ENCODE data around the gene KIN.

The KIN gene

GRCh38 chr10:7833210-7833609, 45.4 kb upstream of the KIN start:
- Histone ChIP-seq H3K4me1 (ENCODE audit: insufficient read depth, low read length) (no peaks in the 10 kb centered on the region), H3K27ac (ENCODE audit: low read length) (no peak overlapping the region), H3K9me3 (ENCODE audit: insufficient read depth, low read length, severe bottlenecking) (no peaks in the 10 kb centered on the region), H3K9ac (ENCODE audit: low read depth, low read length) (no peak overlapping the region), H3K4me3 (ENCODE audit: low read depth in 1 of 2, low read length in 2 of 2) (no peak overlapping the region), H3K4me2 (ENCODE audit: insufficient read depth, low read length) (no peak overlapping the region), H4K20me1 (ENCODE audit: insufficient read depth, low read length) (no peaks in the 10 kb centered on the region), H3K27me3 (ENCODE audit: insufficient read depth, low read length, poor library complexity) (no peaks in the 10 kb centered on the region), H3K36me3 (ENCODE audit: insufficient read depth, low read length) (peaks cover 13% of the 10 kb centered on the region; the same call in 1 of the 2 replicates), H2AFZ (ENCODE audit: low read depth, low read length) (no peak overlapping the region), H3K79me2 (ENCODE audit: insufficient read depth, low read length) (peaks cover 59% of the 10 kb centered on the region)
- DNase-seq (no peak), ATAC-seq (ENCODE audit: insufficient read depth, low read depth) (no peak)
- TF ChIP-seq EZH2 (IDR thresholded peaks at IDR 0.05; ENCODE audit: borderline replicate concordance, low read depth, low read length, severe bottlenecking), result no peak
- TF ChIP-seq CTCF (IDR thresholded peaks at IDR 0.05; ENCODE audit: borderline replicate concordance, extremely low read depth, low read length, poor library complexity, severe bottlenecking), result no peak

- no peak overlapping the region for H3K27ac ChIP-seq (ENCODE audit: low read length)
- no peak overlapping the region for H3K9ac ChIP-seq (ENCODE audit: low read depth, low read length)
- H3K79me2 ChIP-seq (ENCODE audit: insufficient read depth, low read length), result peaks cover 62% of the 10 kb centered on the region
- no peaks in the 10 kb centered on the region for H3K27me3 ChIP-seq (ENCODE audit: insufficient read depth, low read length, poor library complexity)
- DNase-seq (no peak), ATAC-seq (ENCODE audit: insufficient read depth, low read depth) (no peak)
- H3K9me3 ChIP-seq (ENCODE audit: insufficient read depth, low read length, severe bottlenecking), result no peaks in the 10 kb centered on the region
- TF ChIP-seq EZH2 (IDR thresholded peaks at IDR 0.05; ENCODE audit: borderline replicate concordance, low read depth, low read length, severe bottlenecking) (no peak), CTCF (IDR thresholded peaks at IDR 0.05; ENCODE audit: borderline replicate concordance, extremely low read depth, low read length, poor library complexity, severe bottlenecking) (no peak)
- no peak overlapping the region for H3K4me2 ChIP-seq (ENCODE audit: insufficient read depth, low read length)
- no peaks in the 10 kb centered on the region for H4K20me1 ChIP-seq (ENCODE audit: insufficient read depth, low read length)
- H2AFZ ChIP-seq (ENCODE audit: low read depth, low read length), result no peak overlapping the region
- no peaks in the 10 kb centered on the region for H3K4me1 ChIP-seq (ENCODE audit: insufficient read depth, low read length)
- H3K4me3 ChIP-seq (ENCODE audit: low read depth in 1 of 2, low read length in 2 of 2), result no peak overlapping the region
- H3K36me3 ChIP-seq (ENCODE audit: insufficient read depth, low read length), result peaks cover 19% of the 10 kb centered on the region; the same call in 1 of the 2 replicates
Measured at GRCh38 chr10:7832060-7832459, 44.3 kb upstream of the KIN start.

GRCh38 chr10:7829289-7829834, 41.6 kb upstream of the KIN start:
- H3K27ac ChIP-seq (ENCODE audit: low read length), result no peak overlapping the region
- H3K4me3 ChIP-seq (ENCODE audit: low read depth in 1 of 2, low read length in 2 of 2), result no peak overlapping the region
- H3K9ac ChIP-seq (ENCODE audit: low read depth, low read length), result no peak overlapping the region
- H4K20me1 ChIP-seq (ENCODE audit: insufficient read depth, low read length), result no peaks in the 10 kb centered on the region; the same call in 1 of the 2 replicates
- H3K4me2 ChIP-seq (ENCODE audit: insufficient read depth, low read length), result no peak overlapping the region
- H2AFZ ChIP-seq (ENCODE audit: low read depth, low read length), result no peak overlapping the region
- DNase-seq (no peak), ATAC-seq (ENCODE audit: insufficient read depth, low read depth) (no peak)
- H3K27me3 ChIP-seq (ENCODE audit: insufficient read depth, low read length, poor library complexity), result no peaks in the 10 kb centered on the region
- H3K36me3 ChIP-seq (ENCODE audit: insufficient read depth, low read length), result peaks cover 33% of the 10 kb centered on the region; the same call in 1 of the 2 replicates
- no peaks in the 10 kb centered on the region for H3K4me1 ChIP-seq (ENCODE audit: insufficient read depth, low read length)
- no peak for TF ChIP-seq CTCF (IDR thresholded peaks at IDR 0.05; ENCODE audit: borderline replicate concordance, extremely low read depth, low read length, poor library complexity, severe bottlenecking)
- no peak for TF ChIP-seq EZH2 (IDR thresholded peaks at IDR 0.05; ENCODE audit: borderline replicate concordance, low read depth, low read length, severe bottlenecking)
- no peaks in the 10 kb centered on the region for H3K9me3 ChIP-seq (ENCODE audit: insufficient read depth, low read length, severe bottlenecking)
- H3K79me2 ChIP-seq (ENCODE audit: insufficient read depth, low read length), result peaks cover 62% of the 10 kb centered on the region

Measured in DND-41 (cell line).